Calu3 (cell line): ENCODE data around the gene CLEC10A. TPM values are rescaled to one million over a fixed set of nuclear protein-coding genes. Genes with fewer than 3 reads are reported as not detected.

Experiments
- BruUV-seq: library from RNA; stranded (reverse); fragments of 400-500 nt; replicated peaks from 2 replicates; lab custom pipeline; 2021; lab: Mats Ljungman, UMichigan
- CTCF ChIA-PET: fragments of 300-600 bp; sonication (Branson Sonifier 250); formaldehyde crosslinking; loops from one replicate; lab custom pipeline; 2022; ENCODE audit warnings: antibody characterized with exemption; lab: Charles Lee
- DNase-seq: peaks from one replicate; pipeline ENCODE4 v3.0.0; 2022
- H3K27ac Mint-ChIP-seq: one replicate; pipeline ENCODE4 v1.8.0; 2022; ENCODE audit warnings: mixed read lengths; ENCODE audit not compliant: unreplicated experiment
- H3K27me3 Mint-ChIP-seq: one replicate; pipeline ENCODE4 v1.8.0; 2022; ENCODE audit warnings: mixed read lengths; ENCODE audit not compliant: unreplicated experiment
- H3K36me3 Mint-ChIP-seq: one replicate; pipeline ENCODE4 v1.8.0; 2022; ENCODE audit warnings: mild to moderate bottlenecking, moderate library complexity, mixed read lengths; ENCODE audit not compliant: insufficient read depth, unreplicated experiment
- H3K4me1 Mint-ChIP-seq: one replicate; pipeline ENCODE4 v1.8.0; 2022; ENCODE audit warnings: mild to moderate bottlenecking, low read depth, mixed read lengths; ENCODE audit not compliant: unreplicated experiment
- H3K4me3 Mint-ChIP-seq: one replicate; pipeline ENCODE4 v1.8.0; 2022; ENCODE audit warnings: mild to moderate bottlenecking, low read depth, moderate library complexity, mixed read lengths; ENCODE audit not compliant: unreplicated experiment
- H3K9me3 Mint-ChIP-seq: one replicate; pipeline ENCODE4 v1.8.0; 2022; ENCODE audit warnings: low read depth, mixed read lengths; ENCODE audit not compliant: unreplicated experiment
- CTCF ChIP-seq: fragments of 200-600 bp; IDR thresholded peaks from one replicate; pipeline ENCODE4 v1.8.0; 2022; ENCODE audit warnings: antibody characterized with exemption; ENCODE audit not compliant: unreplicated experiment
- intact Hi-C: fragments of 100-400 bp; cut with micrococcal nuclease; formaldehyde crosslinking; loops from one replicate; pipeline ENCODE4 v1.10.0; 2022; ENCODE audit not compliant: unreplicated experiment
- total RNA-seq: library from RNA; stranded (reverse); gene quantifications from 2 replicates; pipeline ENCODE4 v1.2.3, GENCODE V29; 2022

CLEC10A gene
- total RNA-seq, 1 experiment from 2014 or later, result not detected

- BruUV-seq, result no TSS peak
- Mint-ChIP-seq H3K27ac (no peak overlapping the region), H3K9me3 (no peaks in the 10 kb centered on the region), H3K36me3 (no peaks in the 10 kb centered on the region), H3K4me1 (no peaks in the 10 kb centered on the region), H3K27me3 (no peaks in the 10 kb centered on the region), H3K4me3 (no peak overlapping the region)
- no peak for DNase-seq
- no peak for TF ChIP-seq CTCF
- CTCF ChIA-PET, result no interaction called here
- intact Hi-C loops, result no loop called here
Measured at GRCh38 chr17:7112510-7113108, 32.6 kb upstream of the CLEC10A start.

- no peak for DNase-seq
- Mint-ChIP-seq H3K27me3 (no peaks in the 10 kb centered on the region), H3K36me3 (no peaks in the 10 kb centered on the region), H3K4me3 (no peak overlapping the region), H3K27ac (no peak overlapping the region), H3K4me1 (no peaks in the 10 kb centered on the region), H3K9me3 (no peaks in the 10 kb centered on the region)
- intact Hi-C loops, result no loop called here
- CTCF ChIA-PET, result interaction anchor here (0.7 kb wide), 1 partner anchor 293 kb away, joined by 5 read pairs; no protein-coding TSS in a partner anchor
- no TSS peak for BruUV-seq
- no peak for TF ChIP-seq CTCF
Measured at GRCh38 chr17:7111784-7112509, 31.9 kb upstream of the CLEC10A start.

GRCh38 chr17:7110617-7111306, 30.7 kb upstream of the CLEC10A start:
- Mint-ChIP-seq H3K27ac (no peak overlapping the region), H3K9me3 (no peaks in the 10 kb centered on the region), H3K27me3 (no peaks in the 10 kb centered on the region), H3K4me3 (no peak overlapping the region), H3K36me3 (no peaks in the 10 kb centered on the region), H3K4me1 (no peaks in the 10 kb centered on the region)
- DNase-seq, result no peak
- BruUV-seq, result no TSS peak
- intact Hi-C loops, result no loop called here
- CTCF ChIA-PET, result interaction anchor here (0.7 kb wide), 1 partner anchor 294 kb away, joined by 5 read pairs; no protein-coding TSS in a partner anchor
- TF ChIP-seq CTCF, result no peak

GRCh38 chr17:7109461-7110322, 29.6 kb upstream of the CLEC10A start:
- Mint-ChIP-seq H3K27me3 (no peaks in the 10 kb centered on the region), H3K4me1 (no peaks in the 10 kb centered on the region), H3K27ac (no peak overlapping the region), H3K36me3 (no peaks in the 10 kb centered on the region), H3K9me3 (no peaks in the 10 kb centered on the region), H3K4me3 (no peak overlapping the region)
- CTCF ChIA-PET, result interaction anchor here (1.1 kb wide), 1 partner anchor 9 kb away, joined by 3 read pairs; no protein-coding TSS in a partner anchor
- TF ChIP-seq CTCF, result no peak
- DNase-seq, result no peak
- BruUV-seq, result no TSS peak
- intact Hi-C loops, result no loop called here
